WTC11 (cell line): ENCODE results near the gene NFIX. TPM values are rescaled to one million over a fixed set of nuclear protein-coding genes. Genes with fewer than 3 reads are reported as not detected.
"Not testable (repeated sequence)": the region's sequence is repeated elsewhere in the genome, so short reads cannot be mapped to it uniquely, and the experiment has no call there.

Experiments used
- ATAC-seq: fragments of 200-7000 bp; cut with Tn5 transposase; 2 replicates; pipeline ENCODE4 v1.10.0; 2021; ENCODE audit warnings: mild to moderate bottlenecking, moderate library complexity
- CTCF ChIA-PET: fragments of 300-600 bp; sonication (Branson Sonifier 250); formaldehyde crosslinking; loops from one replicate; lab custom pipeline; 2021; ENCODE audit warnings: antibody characterized with exemption; lab: Charles Lee
- POLR2A ChIA-PET: fragments of 350-600 bp; sonication (Branson Sonifier 250); formaldehyde crosslinking; loops from one replicate; lab custom pipeline; 2021; ENCODE audit warnings: antibody characterized with exemption; lab: Charles Lee
- DNase-seq: peaks from one replicate; pipeline ENCODE4 v3.0.0; 2021; ENCODE audit warnings: low spot score
- H3K27ac Mint-ChIP-seq: 2 replicates; pipeline ENCODE4 v1.8.0; 2021; ENCODE audit warnings: mixed read lengths
- H3K27me3 Mint-ChIP-seq: 2 replicates; pipeline ENCODE4 v1.8.0; 2021; ENCODE audit warnings: low read depth, mild to moderate bottlenecking, moderate library complexity, mixed read lengths
- H3K36me3 Mint-ChIP-seq: 2 replicates; pipeline ENCODE4 v1.8.0; 2021; ENCODE audit warnings: mixed read lengths
- H3K4me1 Mint-ChIP-seq: 2 replicates; pipeline ENCODE4 v1.8.0; 2022; ENCODE audit warnings: mixed read lengths
- H3K4me3 Mint-ChIP-seq: 2 replicates; pipeline ENCODE4 v1.8.0; 2021; ENCODE audit warnings: mild to moderate bottlenecking, moderate library complexity, mixed read lengths
- H3K9me3 Mint-ChIP-seq: 2 replicates; pipeline ENCODE4 v1.8.0; 2021; ENCODE audit warnings: mixed read lengths
- EMX1 ChIP-seq: fragments of 250-450 bp; sonication (Bioruptor Pico); IDR thresholded peaks from 2 replicates; pipeline ENCODE4 v1.8.0; 2021; ENCODE audit warnings: mild to moderate bottlenecking
- ERG ChIP-seq: fragments of 250-450 bp; sonication (Bioruptor Pico); IDR thresholded peaks from 2 replicates; pipeline ENCODE4 v1.8.0; 2021; ENCODE audit warnings: mild to moderate bottlenecking
- FOXP1 ChIP-seq: sonication (generic); formaldehyde crosslinking; IDR thresholded peaks from 2 replicates; pipeline ENCODE4 v1.8.0; 2022; ENCODE audit warnings: missing genetic modification reagents, mild to moderate bottlenecking, moderate library complexity, borderline replicate concordance
- GTF2I ChIP-seq: fragments of 250-450 bp; sonication (Bioruptor Pico); conservative IDR thresholded peaks from 2 replicates; pipeline ENCODE4 v1.4.0; 2021; ENCODE audit warnings: mild to moderate bottlenecking
- OVOL2 ChIP-seq: fragments of 250-450 bp; sonication (Bioruptor Pico); IDR thresholded peaks from 2 replicates; pipeline ENCODE4 v1.9.0; 2021; ENCODE audit warnings: mild to moderate bottlenecking, borderline replicate concordance
- RELA ChIP-seq: sonication (generic); formaldehyde crosslinking; IDR thresholded peaks from 2 replicates; pipeline ENCODE4 v1.8.1; 2022; ENCODE audit warnings: missing genetic modification reagents, mild to moderate bottlenecking, borderline replicate concordance
- SOX15 ChIP-seq: fragments of 250-450 bp; sonication (Bioruptor Pico); IDR thresholded peaks from 2 replicates; pipeline ENCODE4 v1.9.0; 2021; ENCODE audit warnings: mild to moderate bottlenecking
- SP1 ChIP-seq: sonication (generic); formaldehyde crosslinking; conservative IDR thresholded peaks from 2 replicates; pipeline ENCODE4 v1.8.1; 2022; ENCODE audit warnings: missing genetic modification reagents
- STAT6 ChIP-seq: sonication (generic); formaldehyde crosslinking; conservative IDR thresholded peaks from 2 replicates; pipeline ENCODE4 v1.8.1; 2023; ENCODE audit warnings: mild to moderate bottlenecking, low read depth, missing genetic modification reagents, moderate library complexity
- USF2 ChIP-seq: sonication (generic); formaldehyde crosslinking; IDR thresholded peaks from 2 replicates; pipeline ENCODE4 v1.8.1; 2023; ENCODE audit warnings: mild to moderate bottlenecking, missing genetic modification reagents, moderate library complexity
- ZBTB43 ChIP-seq: sonication (generic); formaldehyde crosslinking; IDR thresholded peaks from 2 replicates; pipeline ENCODE4 v1.8.1; 2023; ENCODE audit warnings: mild to moderate bottlenecking, missing genetic modification reagents
- ZMAT4 ChIP-seq: fragments of 250-450 bp; sonication (Bioruptor Pico); IDR thresholded peaks from 2 replicates; pipeline ENCODE4 v1.9.0; 2021; ENCODE audit warnings: mild to moderate bottlenecking
- ZNF532 ChIP-seq: fragments of 250-450 bp; sonication (Bioruptor Pico); IDR thresholded peaks from 2 replicates; pipeline ENCODE4 v1.9.0; 2021; ENCODE audit warnings: mild to moderate bottlenecking, borderline replicate concordance
- ZNF671 ChIP-seq: fragments of 250-450 bp; sonication (Bioruptor Pico); IDR thresholded peaks from 2 replicates; pipeline ENCODE4 v1.8.0; 2021; ENCODE audit warnings: mild to moderate bottlenecking
- total RNA-seq: library from RNA; stranded (reverse); gene quantifications from 3 replicates; pipeline ENCODE4 v1.2.3, GENCODE V29; 2021

Gene NFIX
- total RNA-seq, 1 experiment from 2014 or later: 1.4 TPM

GRCh38 chr19:12957389-12957952 is 37.8 kb upstream of the NFIX start:
- TF ChIP-seq GTF2I (CRISPR knock-in tag): peak; percentile 66; the same call in 1 of the 2 replicates
- not testable (repeated sequence) for ATAC-seq, H3K27me3 Mint-ChIP-seq, DNase-seq, H3K9me3 Mint-ChIP-seq
- CTCF ChIA-PET: interaction anchor here (5.4 kb wide), 1 partner anchor 8 kb away, joined by 57 read pairs; no protein-coding TSS in a partner anchor
- H3K4me3 Mint-ChIP-seq: peak overlapping the region; percentile 81
- POLR2A ChIA-PET: interaction anchor here (1.2 kb wide), 1 partner anchor 11 kb away, joined by 3 read pairs; the partner anchor contains the start of gene RAD23A
- peak overlapping the region; percentile 89 for H3K27ac Mint-ChIP-seq
- peaks cover 11% of the 10 kb centered on the region for H3K36me3 Mint-ChIP-seq
- H3K4me1 Mint-ChIP-seq: peaks cover 25% of the 10 kb centered on the region

- no peak for ATAC-seq
These were observed 35.8 kb upstream of the NFIX start for GRCh38 chr19:12959481-12959880.

GRCh38 chr19:12965017-12965811 is 30.1 kb upstream of the NFIX start:
- Mint-ChIP-seq H3K4me1 (0 out of 2 replicates have a peak, but pooled peaks cover 5% of the 10 kb centered on the region), H3K27ac (peak overlapping the region; percentile 65), H3K27me3 (peaks cover 14% of the 10 kb centered on the region), H3K9me3 (peaks cover under 1% of the 10 kb centered on the region), H3K4me3 (peak overlapping the region; percentile 71), H3K36me3 (no peaks in the 10 kb centered on the region)
- POLR2A ChIA-PET: interaction anchor here (0.6 to 1.8 kb wide), 15 partner anchors 9 to 216 kb away, joined by 3 to 14 read pairs (median 4); partner anchors contain the start of genes DNASE2, GCDH and JUNB
- DNase-seq (peak; percentile 91), ATAC-seq (peak; percentile 95)
- CTCF ChIA-PET: interaction anchor here (0.5 to 5.1 kb wide), 86 partner anchors 11 to 1507 kb away, joined by 3 to 197 read pairs (median 7); partner anchors contain the start of genes CALR, DNASE2, FARSA and GADD45GIP1
- TF ChIP-seq ZMAT4 (CRISPR knock-in tag) (no peak), ERG (no peak), ZNF532 (CRISPR knock-in tag) (no peak), OVOL2 (CRISPR knock-in tag) (no peak), USF2 (CRISPR knock-in tag) (no peak), SOX15 (CRISPR knock-in tag) (no peak), ZNF671 (CRISPR knock-in tag) (no peak), RELA (CRISPR knock-in tag) (no peak), EMX1 (no peak)

More at GRCh38 chr19:12959481-12959880, 35.8 kb upstream of the NFIX start:
- no peak overlapping the region for H3K27ac Mint-ChIP-seq
- H3K9me3 Mint-ChIP-seq: peaks cover 3% of the 10 kb centered on the region
- TF ChIP-seq STAT6 (CRISPR knock-in tag) (no peak), SP1 (CRISPR knock-in tag) (no peak), ZBTB43 (CRISPR knock-in tag) (no peak), FOXP1 (CRISPR knock-in tag) (no peak)
- CTCF ChIA-PET: interaction anchor here (1.8 kb wide), 1 partner anchor 18 kb away, joined by 7 read pairs; no protein-coding TSS in a partner anchor
- H3K27me3 Mint-ChIP-seq: peaks cover 12% of the 10 kb centered on the region
- no peak for DNase-seq
- peaks cover 4% of the 10 kb centered on the region; the same call in 1 of the 2 replicates for H3K36me3 Mint-ChIP-seq
- POLR2A ChIA-PET: interaction anchor here (0.5 kb wide), 1 partner anchor 1290 kb away, joined by 3 read pairs; no protein-coding TSS in a partner anchor
- peaks cover 18% of the 10 kb centered on the region for H3K4me1 Mint-ChIP-seq
- H3K4me3 Mint-ChIP-seq: no peak overlapping the region
